T-helper 9 cell (primary cell): ENCODE measurements around the gene ST3GAL5.

Source experiments
- DNase-seq: peaks from one replicate; pipeline ENCODE4 v3.0.0-alpha.2; 2020

ST3GAL5 gene

GRCh38 chr2:85803704-85804425 lies 84.9 kb downstream of the ST3GAL5 start:
- DNase-seq = no peak

- no peak for DNase-seq
Observed at GRCh38 chr2:85802354-85803103, 86.3 kb downstream of the ST3GAL5 start.

GRCh38 chr2:85801871-85802270 lies 86.9 kb downstream of the ST3GAL5 start:
- no peak for DNase-seq

- DNase-seq = no peak
Observed at GRCh38 chr2:85800586-85800985, 88.2 kb downstream of the ST3GAL5 start.

DNA sequence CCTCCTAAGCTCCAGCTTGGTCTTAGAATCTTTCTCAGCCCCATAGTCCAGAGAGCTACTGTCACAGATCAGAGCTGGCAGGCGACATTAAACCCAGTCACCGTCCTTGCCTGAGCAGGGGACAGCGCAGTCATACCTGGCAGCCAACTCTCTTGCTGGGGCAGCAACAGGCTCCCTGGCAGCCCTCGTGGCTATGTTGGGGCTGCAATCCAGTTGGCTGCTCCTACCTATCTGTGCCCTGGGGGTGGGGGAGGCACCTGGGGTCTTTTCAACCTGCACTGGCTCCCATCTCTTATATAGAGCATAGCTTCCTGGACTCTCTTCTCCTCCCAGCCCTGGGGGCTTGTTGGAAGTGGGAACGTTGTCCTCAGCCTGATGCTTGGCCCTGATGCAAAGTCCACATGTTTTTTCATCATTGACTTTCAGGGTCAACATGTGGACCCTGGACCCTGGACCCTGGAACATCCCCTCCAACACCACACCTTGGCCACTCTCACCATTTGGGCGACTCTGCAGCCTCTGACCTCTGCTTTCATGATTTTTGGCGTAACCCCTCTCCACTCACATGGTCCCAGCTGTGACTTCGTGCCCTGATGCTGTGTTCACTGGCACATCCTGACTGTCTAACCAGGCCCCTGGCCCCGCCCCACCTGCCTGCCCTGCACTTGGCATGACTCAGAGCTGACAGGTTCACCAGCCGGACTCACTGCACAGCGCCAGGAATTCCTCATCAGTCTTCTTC lies 89.4 kb downstream of the ST3GAL5 start:
- DNase-seq = no peak

GRCh38 chr2:85797921-85798320 lies 90.9 kb downstream of the ST3GAL5 start:
- no peak for DNase-seq

- no peak for DNase-seq
Observed at GRCh38 chr2:85797263-85797660, 91.5 kb downstream of the ST3GAL5 start.

GRCh38 chr2:85796341-85797262 lies 92.2 kb downstream of the ST3GAL5 start:
- DNase-seq = no peak

- DNase-seq = no peak
Observed at GRCh38 chr2:85796046-85796340, 92.8 kb downstream of the ST3GAL5 start.

DNA sequence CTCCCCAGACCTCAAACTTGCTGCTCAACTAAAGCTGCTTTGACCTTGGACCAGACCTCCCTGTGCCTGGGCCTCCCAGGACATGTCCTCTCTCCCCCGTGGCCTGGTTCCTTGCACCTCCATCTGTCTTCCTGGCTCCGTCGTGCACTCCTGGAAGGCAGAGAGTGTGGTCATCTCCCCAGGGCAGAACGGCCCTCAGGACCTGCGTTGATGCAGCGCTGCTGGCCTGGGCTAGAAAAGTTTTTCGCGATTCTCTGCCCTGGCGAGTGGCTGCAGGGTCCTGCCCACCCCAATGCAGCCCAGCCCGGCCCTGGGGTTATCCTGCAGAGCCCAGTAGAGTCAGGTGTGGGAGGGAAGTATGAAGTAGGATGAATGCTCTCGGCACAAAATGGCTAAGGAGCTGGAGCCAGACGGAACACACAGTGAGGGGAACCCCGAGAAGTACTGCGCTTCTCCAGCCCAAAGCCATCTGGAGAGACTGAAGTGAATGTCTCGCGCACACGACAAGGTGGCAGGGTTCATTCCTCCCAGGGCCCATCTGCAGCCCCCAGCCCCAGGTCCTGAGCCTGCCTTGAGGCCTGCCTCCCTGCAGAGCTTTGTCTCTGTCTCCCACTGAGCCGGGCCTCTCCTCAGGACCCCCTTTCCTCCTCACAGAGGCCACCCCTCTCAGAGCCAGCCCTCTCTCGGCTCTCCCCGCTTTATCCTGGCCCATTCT lies 93.3 kb downstream of the ST3GAL5 start:
- no peak for DNase-seq

GRCh38 chr2:85794491-85795121 lies 94.2 kb downstream of the ST3GAL5 start:
- DNase-seq = no peak

DNA sequence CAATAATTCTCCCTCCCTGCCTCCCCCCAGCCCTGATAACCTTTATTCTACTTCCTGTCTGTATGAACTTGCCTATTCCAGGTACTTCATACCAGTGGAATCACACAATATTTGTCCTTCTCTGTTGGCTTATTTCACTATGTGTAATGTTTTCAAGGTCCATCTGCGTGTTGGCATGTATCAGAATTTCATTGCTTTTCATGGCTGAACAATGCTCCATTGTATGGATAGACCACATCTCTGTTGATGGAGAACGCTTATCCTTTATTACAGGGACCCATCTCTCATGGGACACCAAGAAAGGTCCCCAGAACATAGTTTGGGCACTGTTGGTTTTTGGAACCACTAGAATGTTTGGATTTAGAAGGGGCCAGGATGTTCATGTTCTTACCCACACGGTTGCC lies 94.8 kb downstream of the ST3GAL5 start:
- no peak for DNase-seq

- no peak for DNase-seq
Observed at GRCh38 chr2:85793584-85793983, 95.2 kb downstream of the ST3GAL5 start.

DNA sequence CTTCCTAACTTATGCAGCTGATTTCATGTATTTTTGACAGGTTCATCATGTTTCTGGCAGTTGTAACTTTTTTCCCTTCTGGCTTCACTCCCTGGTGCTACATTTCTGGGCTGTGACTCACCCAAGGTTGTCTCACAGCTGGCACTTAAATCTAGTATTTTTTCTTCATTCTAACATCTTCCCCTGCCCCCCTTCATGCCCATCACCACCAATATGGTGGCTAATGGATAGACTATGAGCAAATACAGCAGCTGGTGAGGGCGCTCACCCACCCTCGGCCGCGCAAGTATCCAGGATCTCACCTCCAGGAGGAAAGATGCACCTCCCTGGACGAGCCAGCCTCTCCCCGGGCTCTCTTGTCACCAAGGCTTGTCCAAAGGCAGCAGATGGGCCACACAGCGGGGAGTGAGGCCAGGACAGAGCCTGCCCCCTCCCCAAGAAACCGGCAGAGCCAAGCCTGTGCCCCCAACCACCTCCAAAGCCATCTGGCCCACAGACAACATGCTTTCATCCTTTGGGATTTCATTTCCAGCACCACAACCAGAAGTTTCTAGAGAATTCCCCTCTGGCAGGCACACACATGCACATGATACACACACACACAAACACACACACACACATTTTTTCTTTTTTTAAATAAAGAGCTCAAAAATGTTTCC lies 95.9 kb downstream of the ST3GAL5 start:
- DNase-seq = no peak

- DNase-seq = no peak
Observed at GRCh38 chr2:85791704-85792565, 96.9 kb downstream of the ST3GAL5 start.

DNA sequence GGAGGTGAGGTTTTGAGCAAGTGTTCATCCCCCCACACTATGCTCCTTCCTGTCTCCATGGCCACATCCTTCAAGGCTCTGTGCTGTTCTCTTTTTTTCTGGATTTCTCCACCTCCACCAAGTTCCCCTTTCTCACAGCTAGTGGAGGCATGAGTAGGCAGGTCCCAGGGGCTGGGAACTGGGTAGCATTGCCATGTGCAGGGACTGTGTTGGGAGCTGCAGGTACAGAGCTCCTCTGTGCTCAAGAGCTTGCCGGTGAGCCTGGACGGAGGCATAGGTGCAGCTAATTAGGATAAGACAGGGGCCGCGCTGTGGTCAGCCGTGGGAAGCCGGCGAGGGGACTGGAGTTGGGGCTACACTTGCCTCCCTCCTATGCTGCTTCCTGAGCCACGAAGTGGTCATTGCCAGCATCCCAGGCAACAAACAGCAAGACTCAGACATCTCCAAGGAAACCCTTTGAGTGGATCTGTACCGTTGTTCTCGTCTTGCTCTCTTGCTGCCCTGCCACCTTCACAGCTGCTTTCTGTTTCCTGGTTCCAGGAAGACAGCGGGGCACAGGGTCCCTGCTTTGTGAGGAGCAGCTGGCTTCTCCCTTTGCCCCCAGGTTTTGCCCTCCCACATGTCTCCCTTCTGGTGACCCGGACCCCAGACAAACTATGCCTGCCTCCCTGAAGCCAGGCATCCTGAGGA lies 98.1 kb downstream of the ST3GAL5 start:
- no peak for DNase-seq

- DNase-seq = no peak
Observed at GRCh38 chr2:85790032-85790431, 98.8 kb downstream of the ST3GAL5 start.

DNA sequence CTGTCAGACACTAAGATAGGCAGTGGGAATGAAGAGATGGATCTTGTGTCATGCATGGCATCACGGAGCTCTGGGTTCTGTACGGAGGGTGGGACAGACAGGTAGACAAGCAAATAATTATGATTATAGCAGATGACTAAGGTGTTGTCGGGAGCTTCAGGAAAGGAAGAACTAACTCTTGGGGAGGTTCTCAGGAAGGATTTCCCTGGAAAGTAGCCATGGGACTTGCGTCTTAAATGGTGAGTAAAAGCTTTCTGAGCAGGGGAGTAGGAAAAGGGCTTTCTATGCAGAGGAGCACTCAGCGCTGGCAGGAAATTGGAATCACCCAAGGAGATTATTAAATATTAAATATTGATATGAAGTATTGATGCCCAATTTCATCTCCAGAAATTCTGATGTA lies 99.5 kb downstream of the ST3GAL5 start:
- DNase-seq = no peak

GRCh38 chr2:85788603-85789002 lies 100.2 kb downstream of the ST3GAL5 start:
- no peak for DNase-seq

DNA sequence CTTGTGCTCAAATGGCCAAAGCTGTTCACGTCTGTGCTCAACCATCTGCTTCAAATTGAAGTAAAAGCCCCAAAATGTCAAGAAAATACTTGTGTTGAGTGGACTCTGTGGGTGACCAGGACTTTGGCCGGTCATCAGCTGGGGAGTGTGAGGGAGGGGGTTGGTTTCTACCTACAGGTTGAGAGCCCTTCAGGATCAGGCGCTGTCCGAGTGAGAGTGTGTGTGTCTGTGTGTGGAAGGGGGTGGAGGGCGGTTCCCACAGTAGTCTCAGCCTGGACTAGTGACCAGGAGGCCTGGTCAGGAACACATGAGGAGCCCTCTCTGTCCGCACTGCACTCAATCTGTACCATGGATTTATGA lies 100.8 kb downstream of the ST3GAL5 start:
- no peak for DNase-seq
